Breast epithelium (tissue), 4 donors: Measurements from ENCODE around the gene CABP2. TPM values are rescaled to one million over a fixed set of nuclear protein-coding genes. Genes with fewer than 3 reads are reported as not detected.

ENCODE experiments used
- DNase-seq, 2 donors: peaks; one replicate each; pipeline ENCODE4 v3.0.0-alpha.2; 2019; ENCODE audit warnings: low spot score in 2 of 2
- H3K27ac ChIP-seq, 2 donors: fragments of 200-600 bp; sonication (generic) in 1 of 2; one replicate each; pipeline ENCODE4 v1.5.1; 2016 to 2019; ENCODE audit warnings: mild to moderate bottlenecking in 1 of 2
- H3K27me3 ChIP-seq, 2 donors: fragments of 200-600 bp; sonication (generic) in 1 of 2; one replicate each; pipeline versions ENCODE4 v1.5.1 to v1.6.0; 2017 to 2019; ENCODE audit warnings: control low read depth in 1 of 2, mild to moderate bottlenecking in 1 of 2
- H3K36me3 ChIP-seq: fragments of 200-600 bp; one replicate; pipeline ENCODE4 v1.5.1; 2019
- H3K4me1 ChIP-seq, 2 donors: fragments of 200-600 bp; sonication (generic); one replicate each; pipeline ENCODE4 v1.5.1; 2016 to 2019; ENCODE audit warnings: control low read depth in 1 of 2
- H3K4me3 ChIP-seq, 3 donors: fragments of 200-600 bp; sonication (generic); 1 replicate in 2 of 3; 2 replicates in 1 of 3; pipeline ENCODE4 v1.5.1; 2016 to 2019; ENCODE audit warnings: mild to moderate bottlenecking in 3 of 3, moderate library complexity in 2 of 3
- H3K9me3 ChIP-seq, 2 donors: fragments of 200-600 bp; sonication (generic) in 1 of 2; one replicate each; pipeline ENCODE4 v1.5.1; 2016 to 2019; ENCODE audit warnings: control low read depth in 1 of 2
- POLR2A ChIP-seq: fragments of 450-650 bp; IDR thresholded peaks from one replicate; pipeline ENCODE4 v1.6.1; 2016; ENCODE audit warnings: antibody characterized with exemption, mild to moderate bottlenecking, moderate library complexity
- POLR2AphosphoS5 ChIP-seq, 3 donors: sonication (generic); formaldehyde crosslinking; IDR thresholded peaks; one replicate each; pipeline ENCODE4 v1.6.1; 2017; ENCODE audit warnings: antibody characterized with exemption in 3 of 3
- intact Hi-C: fragments of 100-400 bp; cut with DNase I; formaldehyde crosslinking; loops from one replicate; pipeline ENCODE4 v1.15.1; 2023; ENCODE audit warnings: low total_unique reads
- total RNA-seq, 3 donors: library from RNA; depleted of rRNA; stranded (reverse); fragments of >200 nt; gene quantifications; one replicate each; pipeline ENCODE4 v1.1.0, GENCODE V29; 2016
- TF ChIP-seq, protein P1 (sequence below), 3 donors: fragments of 450-650 bp; IDR thresholded peaks; one replicate each; pipeline ENCODE4 v1.5.1; 2016 to 2017; ENCODE audit warnings: antibody characterized with exemption in 3 of 3, mild to moderate bottlenecking in 3 of 3, moderate library complexity in 3 of 3

CABP2 gene
- total RNA-seq, 3 donors from 2014 or later, result not detected

GRCh38 chr11:67497656-67498291, 25.5 kb downstream of the CABP2 start:
- TF ChIP-seq POLR2A (no peak), POLR2AphosphoS5 (IDR thresholded peaks at IDR 0.05) (no peak)
- TF ChIP-seq, protein P1, sequence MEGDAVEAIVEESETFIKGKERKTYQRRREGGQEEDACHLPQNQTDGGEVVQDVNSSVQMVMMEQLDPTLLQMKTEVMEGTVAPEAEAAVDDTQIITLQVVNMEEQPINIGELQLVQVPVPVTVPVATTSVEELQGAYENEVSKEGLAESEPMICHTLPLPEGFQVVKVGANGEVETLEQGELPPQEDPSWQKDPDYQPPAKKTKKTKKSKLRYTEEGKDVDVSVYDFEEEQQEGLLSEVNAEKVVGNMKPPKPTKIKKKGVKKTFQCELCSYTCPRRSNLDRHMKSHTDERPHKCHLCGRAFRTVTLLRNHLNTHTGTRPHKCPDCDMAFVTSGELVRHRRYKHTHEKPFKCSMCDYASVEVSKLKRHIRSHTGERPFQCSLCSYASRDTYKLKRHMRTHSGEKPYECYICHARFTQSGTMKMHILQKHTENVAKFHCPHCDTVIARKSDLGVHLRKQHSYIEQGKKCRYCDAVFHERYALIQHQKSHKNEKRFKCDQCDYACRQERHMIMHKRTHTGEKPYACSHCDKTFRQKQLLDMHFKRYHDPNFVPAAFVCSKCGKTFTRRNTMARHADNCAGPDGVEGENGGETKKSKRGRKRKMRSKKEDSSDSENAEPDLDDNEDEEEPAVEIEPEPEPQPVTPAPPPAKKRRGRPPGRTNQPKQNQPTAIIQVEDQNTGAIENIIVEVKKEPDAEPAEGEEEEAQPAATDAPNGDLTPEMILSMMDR (IDR thresholded peaks at IDR 0.05), result no peak
- DNase-seq, result no peak
- Histone ChIP-seq H3K4me3 (no peak overlapping the region), H3K9me3 (no peaks in the 10 kb centered on the region), H3K27ac (no peak overlapping the region), H3K4me1 (no peaks in the 10 kb centered on the region), H3K27me3 (no peaks in the 10 kb centered on the region), H3K36me3 (no peaks in the 10 kb centered on the region)
- intact Hi-C loops, result no loop called here

- H3K9me3 ChIP-seq, result no peaks in the 10 kb centered on the region
- no peaks in the 10 kb centered on the region for H3K4me1 ChIP-seq
- DNase-seq, result no peak
- H3K36me3 ChIP-seq, result no peaks in the 10 kb centered on the region
- H3K27ac ChIP-seq, result no peak overlapping the region
- intact Hi-C loops, result no loop called here
- TF ChIP-seq POLR2A (no peak), POLR2AphosphoS5 (IDR thresholded peaks at IDR 0.05) (no peak)
- TF ChIP-seq, protein P1 (IDR thresholded peaks at IDR 0.05), result no peak
- no peaks in the 10 kb centered on the region for H3K27me3 ChIP-seq
- no peak overlapping the region for H3K4me3 ChIP-seq
Measured at GRCh38 chr11:67496113-67496512, 27.1 kb downstream of the CABP2 start.

GRCh38 chr11:67495234-67496005, 27.8 kb downstream of the CABP2 start:
- TF ChIP-seq POLR2AphosphoS5 (IDR thresholded peaks at IDR 0.05) (no peak), POLR2A (no peak)
- DNase-seq, result no peak
- H3K36me3 ChIP-seq, result no peaks in the 10 kb centered on the region
- no peaks in the 10 kb centered on the region for H3K27me3 ChIP-seq
- no peaks in the 10 kb centered on the region for H3K9me3 ChIP-seq
- no peak overlapping the region for H3K27ac ChIP-seq
- no peaks in the 10 kb centered on the region for H3K4me1 ChIP-seq
- intact Hi-C loops, result no loop called here
- H3K4me3 ChIP-seq, result no peak overlapping the region

DNA sequence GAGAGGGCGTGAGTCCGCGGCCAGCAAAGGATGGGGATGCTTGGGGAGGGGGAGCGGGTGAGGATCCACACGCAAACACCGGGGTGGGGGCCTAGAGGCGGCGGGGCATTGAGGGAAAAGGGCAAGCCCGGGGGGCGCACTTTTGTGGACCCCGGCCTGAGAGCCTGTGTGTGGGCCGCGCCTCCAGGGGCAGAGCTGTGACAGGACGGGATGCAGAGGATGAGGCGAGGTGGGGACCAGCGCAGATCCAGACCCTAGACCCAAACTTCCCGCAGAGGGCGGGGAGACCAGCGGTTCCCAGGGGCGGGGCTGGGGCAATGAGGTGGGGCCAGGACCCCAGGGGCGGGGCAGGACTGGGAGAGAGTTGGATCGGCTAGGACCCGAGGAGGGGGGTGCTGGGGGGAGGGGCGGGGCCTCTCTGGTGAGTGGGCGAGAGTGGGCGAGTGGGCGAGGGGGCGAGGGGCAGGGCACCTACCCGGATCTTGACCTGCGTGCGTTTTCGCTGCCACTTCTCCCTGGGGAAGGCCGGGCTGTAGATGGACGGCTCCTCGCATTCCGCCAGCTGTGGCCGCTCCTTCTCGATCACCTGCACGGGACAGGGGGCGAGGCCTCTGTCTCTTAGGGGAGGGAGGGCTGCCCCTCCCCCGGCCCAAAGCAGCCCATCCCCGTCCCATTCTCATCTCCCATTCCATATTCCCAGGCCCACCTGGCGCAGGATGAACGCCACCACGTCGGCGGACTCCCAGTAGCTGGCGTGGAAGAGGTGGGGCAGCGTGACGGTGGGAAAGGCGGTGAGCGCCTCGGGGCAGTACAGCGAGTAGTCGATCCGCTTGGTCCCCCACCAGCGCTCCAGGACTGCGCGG, 28.6 kb downstream of the CABP2 start:
- no peaks in the 10 kb centered on the region for H3K9me3 ChIP-seq
- H3K36me3 ChIP-seq, result no peaks in the 10 kb centered on the region
- H3K27me3 ChIP-seq, result no peaks in the 10 kb centered on the region
- intact Hi-C loops, result no loop called here
- no peak for TF ChIP-seq POLR2AphosphoS5 (IDR thresholded peaks at IDR 0.05)
- TF ChIP-seq, protein P1 (IDR thresholded peaks at IDR 0.05), result no peak
- TF ChIP-seq POLR2A, result no peak
- no peaks in the 10 kb centered on the region for H3K4me1 ChIP-seq
- H3K4me3 ChIP-seq, result no peak overlapping the region
- no peak overlapping the region for H3K27ac ChIP-seq
- no peak for DNase-seq

- intact Hi-C loops, result no loop called here
- no peaks in the 10 kb centered on the region for H3K27me3 ChIP-seq
- no peak overlapping the region for H3K27ac ChIP-seq
- H3K4me3 ChIP-seq, result no peak overlapping the region
- TF ChIP-seq POLR2AphosphoS5 (IDR thresholded peaks at IDR 0.05) (no peak), POLR2A (no peak)
- TF ChIP-seq, protein P1 (IDR thresholded peaks at IDR 0.05), result no peak
- no peaks in the 10 kb centered on the region for H3K36me3 ChIP-seq
- no peak for DNase-seq
- no peaks in the 10 kb centered on the region for H3K9me3 ChIP-seq
- no peaks in the 10 kb centered on the region for H3K4me1 ChIP-seq
Measured at GRCh38 chr11:67493548-67494370, 29.5 kb downstream of the CABP2 start.
